Caco-2 (cell line): ENCODE measurements around the gene ZNF350. TPM values are rescaled to one million over a fixed set of nuclear protein-coding genes. Genes with fewer than 3 reads are reported as not detected.
A peak's percentile ranks its signal among the peaks of the same experiment; 100 is the strongest.
"Not testable (repeated sequence)": the region's sequence is repeated elsewhere in the genome, so short reads cannot be mapped to it uniquely, and the experiment has no call there.

ENCODE experiments used
- BruUV-seq: library from RNA; stranded (reverse); fragments of 400-500 nt; replicated peaks from 2 replicates; lab custom pipeline; 2021; lab: Mats Ljungman, UMichigan
- CTCF ChIA-PET: fragments of 300-600 bp; sonication (Branson Sonifier 250); formaldehyde crosslinking; loops from one replicate; lab custom pipeline; 2022; ENCODE audit warnings: antibody characterized with exemption; lab: Charles Lee
- POLR2A ChIA-PET: fragments of 300-600 bp; sonication (Branson Sonifier 250); formaldehyde crosslinking; loops from one replicate; lab custom pipeline; 2022; ENCODE audit warnings: antibody characterized with exemption; lab: Charles Lee
- DNase-seq, 2 experiments: peaks; one replicate each; pipeline versions ENCODE4 v3.0.0 to v3.0.0-alpha.2; 2020 to 2022
- H3K27me3 ChIP-seq: replicated peaks from 2 replicates; pipeline ENCODE4 v1.6.0; 2011; ENCODE audit warnings: low read length; ENCODE audit not compliant: control insufficient read depth, insufficient read depth
- H3K36me3 ChIP-seq: 2 replicates; pipeline ENCODE4 v1.5.1; 2011; ENCODE audit warnings: low read length; ENCODE audit not compliant: control insufficient read depth, insufficient read depth
- H3K4me1 ChIP-seq: fragments of 250-450 bp; sonication (Bioruptor Pico); 2 replicates; pipeline ENCODE4 v1.5.1; 2020; ENCODE audit warnings: mild to moderate bottlenecking
- H3K4me3 ChIP-seq: 2 replicates; pipeline ENCODE4 v1.5.1; 2011; ENCODE audit warnings: low read depth, mild to moderate bottlenecking, control low read depth, low read length
- H3K9me3 ChIP-seq: fragments of 250-450 bp; sonication (Bioruptor Pico); 2 replicates; pipeline ENCODE4 v1.5.1; 2020; ENCODE audit warnings: mild to moderate bottlenecking, moderate library complexity
- H3K27ac Mint-ChIP-seq: one replicate; pipeline ENCODE4 v1.8.0; 2022; ENCODE audit warnings: mixed read lengths; ENCODE audit not compliant: unreplicated experiment
- H3K27me3 Mint-ChIP-seq: one replicate; pipeline ENCODE4 v1.8.0; 2022; ENCODE audit warnings: mixed read lengths; ENCODE audit not compliant: insufficient read depth, unreplicated experiment
- H3K36me3 Mint-ChIP-seq: one replicate; pipeline ENCODE4 v1.8.0; 2022; ENCODE audit warnings: mild to moderate bottlenecking, mixed read lengths; ENCODE audit not compliant: insufficient read depth, unreplicated experiment
- H3K4me1 Mint-ChIP-seq: one replicate; pipeline ENCODE4 v1.8.0; 2022; ENCODE audit warnings: low read depth, mixed read lengths; ENCODE audit not compliant: unreplicated experiment
- H3K4me3 Mint-ChIP-seq: one replicate; pipeline ENCODE4 v1.8.0; 2022; ENCODE audit warnings: mild to moderate bottlenecking, moderate library complexity, mixed read lengths; ENCODE audit not compliant: unreplicated experiment
- H3K9me3 Mint-ChIP-seq: one replicate; pipeline ENCODE4 v1.8.0; 2022; ENCODE audit warnings: mixed read lengths; ENCODE audit not compliant: unreplicated experiment
- intact Hi-C: fragments of 100-400 bp; cut with micrococcal nuclease; formaldehyde crosslinking; loops from one replicate; pipeline ENCODE4 v1.10.0; 2022; ENCODE audit not compliant: unreplicated experiment
- total RNA-seq: library from RNA; stranded (reverse); gene quantifications from 2 replicates; pipeline ENCODE4 v1.2.3, GENCODE V29; 2022
- TF ChIP-seq, protein P1 (sequence below), 2 experiments: fragments of 200-600 bp in 1 of 2; IDR thresholded peaks; 1 replicate in 1 of 2; 2 replicates in 1 of 2; pipeline versions ENCODE4 v1.5.1 to v1.8.0; 2011 to 2022; ENCODE audit warnings: antibody characterized with exemption in 1 of 2, control low read depth in 1 of 2, inconsistent platforms in 1 of 2, low read depth in 1 of 2, low read length in 1 of 2, mild to moderate bottlenecking in 1 of 2, moderate library complexity in 1 of 2; ENCODE audit not compliant: insufficient read depth in 1 of 2, severe bottlenecking in 1 of 2, unreplicated experiment in 1 of 2

The ZNF350 gene
- total RNA-seq, 1 experiment from 2014 or later = 2.5 TPM

DNA sequence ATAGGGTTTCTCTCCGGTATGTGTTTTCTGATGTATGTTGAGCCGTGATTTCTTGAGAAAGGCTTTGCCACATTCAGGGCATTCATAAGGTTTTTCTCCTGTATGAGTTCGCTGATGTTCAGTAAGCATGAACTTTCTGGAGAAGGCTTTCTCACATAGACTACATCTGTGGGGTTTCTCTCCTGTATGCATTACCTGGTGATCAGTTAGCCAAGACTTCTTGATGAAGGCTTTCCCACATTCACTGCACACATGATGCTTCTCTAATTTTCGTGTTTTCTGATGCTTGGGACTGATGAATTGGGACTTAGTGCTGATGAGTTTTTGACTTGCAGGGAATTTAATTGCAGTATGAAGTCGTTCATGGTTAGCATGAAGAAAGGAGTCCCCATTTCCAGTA, 21.1 kb downstream of the ZNF350 start:
- POLR2A ChIA-PET = no interaction called here
- Histone ChIP-seq H3K36me3 (no peaks in the 10 kb centered on the region; the same call in 1 of the 2 replicates), H3K4me3 (no peak overlapping the region), H3K27me3 (no peaks in the 10 kb centered on the region), H3K9me3 (peaks cover 32% of the 10 kb centered on the region), H3K4me1 (peaks cover 8% of the 10 kb centered on the region)
- no TSS peak for BruUV-seq
- no peak for DNase-seq
- TF ChIP-seq, protein P1, sequence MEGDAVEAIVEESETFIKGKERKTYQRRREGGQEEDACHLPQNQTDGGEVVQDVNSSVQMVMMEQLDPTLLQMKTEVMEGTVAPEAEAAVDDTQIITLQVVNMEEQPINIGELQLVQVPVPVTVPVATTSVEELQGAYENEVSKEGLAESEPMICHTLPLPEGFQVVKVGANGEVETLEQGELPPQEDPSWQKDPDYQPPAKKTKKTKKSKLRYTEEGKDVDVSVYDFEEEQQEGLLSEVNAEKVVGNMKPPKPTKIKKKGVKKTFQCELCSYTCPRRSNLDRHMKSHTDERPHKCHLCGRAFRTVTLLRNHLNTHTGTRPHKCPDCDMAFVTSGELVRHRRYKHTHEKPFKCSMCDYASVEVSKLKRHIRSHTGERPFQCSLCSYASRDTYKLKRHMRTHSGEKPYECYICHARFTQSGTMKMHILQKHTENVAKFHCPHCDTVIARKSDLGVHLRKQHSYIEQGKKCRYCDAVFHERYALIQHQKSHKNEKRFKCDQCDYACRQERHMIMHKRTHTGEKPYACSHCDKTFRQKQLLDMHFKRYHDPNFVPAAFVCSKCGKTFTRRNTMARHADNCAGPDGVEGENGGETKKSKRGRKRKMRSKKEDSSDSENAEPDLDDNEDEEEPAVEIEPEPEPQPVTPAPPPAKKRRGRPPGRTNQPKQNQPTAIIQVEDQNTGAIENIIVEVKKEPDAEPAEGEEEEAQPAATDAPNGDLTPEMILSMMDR (IDR thresholded peaks at IDR 0.05; ENCODE audit: insufficient read depth in 1 of 2, low read depth in 1 of 2, low read length in 1 of 2, severe bottlenecking in 1 of 2, unreplicated experiment in 1 of 2) = no peak
- H3K27me3 Mint-ChIP-seq = no peaks in the 10 kb centered on the region
- H3K36me3 Mint-ChIP-seq = peaks cover 6% of the 10 kb centered on the region
- no peak overlapping the region for H3K27ac Mint-ChIP-seq
- peaks cover 7% of the 10 kb centered on the region for H3K4me1 Mint-ChIP-seq
- CTCF ChIA-PET = no interaction called here
- intact Hi-C loops = no loop called here
- H3K4me3 Mint-ChIP-seq = no peak overlapping the region
- peaks cover 66% of the 10 kb centered on the region for H3K9me3 Mint-ChIP-seq

DNA sequence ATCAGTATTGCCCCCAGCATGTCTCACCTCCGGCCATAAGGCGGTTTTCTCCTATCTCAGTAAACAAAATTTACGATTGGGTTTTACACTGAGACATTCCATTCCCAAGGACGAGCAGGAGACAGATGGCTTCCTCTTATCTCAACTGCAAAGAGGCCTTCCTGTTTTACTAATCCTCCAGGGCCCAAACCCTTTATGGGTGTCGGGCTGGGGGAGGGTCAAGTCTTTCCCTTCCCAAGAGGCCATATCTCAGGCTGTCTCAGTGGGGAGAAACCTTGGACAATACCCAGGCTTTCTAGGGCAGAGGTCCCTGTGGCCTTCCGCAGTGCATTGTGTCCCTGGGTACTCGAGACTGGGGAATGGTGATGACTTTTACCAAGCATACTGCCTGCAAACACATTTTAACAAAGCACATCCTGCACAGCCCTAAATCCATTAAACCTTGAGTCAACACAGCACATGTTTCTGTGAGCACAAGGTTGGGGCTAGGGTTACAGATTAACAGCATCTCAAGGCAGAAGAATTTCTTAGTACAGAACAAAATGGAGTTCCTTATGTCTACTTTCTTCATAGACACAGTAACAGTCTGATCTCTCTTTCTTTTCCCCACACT, 25.9 kb downstream of the ZNF350 start:
- BruUV-seq, H3K27me3 Mint-ChIP-seq, POLR2A ChIA-PET, H3K4me3 ChIP-seq, H3K4me3 Mint-ChIP-seq, H3K36me3 ChIP-seq, H3K4me1 ChIP-seq, H3K27me3 ChIP-seq, CTCF ChIA-PET, intact Hi-C loops, H3K36me3 Mint-ChIP-seq: not testable (repeated sequence)
- peaks cover 76% of the 10 kb centered on the region for H3K9me3 Mint-ChIP-seq
- DNase-seq = peak; percentile 59 to 66
- H3K9me3 ChIP-seq = peaks cover 48% of the 10 kb centered on the region
- peaks cover 15% of the 10 kb centered on the region for H3K4me1 Mint-ChIP-seq
- peak overlapping the region; percentile 33 for H3K27ac Mint-ChIP-seq

DNA sequence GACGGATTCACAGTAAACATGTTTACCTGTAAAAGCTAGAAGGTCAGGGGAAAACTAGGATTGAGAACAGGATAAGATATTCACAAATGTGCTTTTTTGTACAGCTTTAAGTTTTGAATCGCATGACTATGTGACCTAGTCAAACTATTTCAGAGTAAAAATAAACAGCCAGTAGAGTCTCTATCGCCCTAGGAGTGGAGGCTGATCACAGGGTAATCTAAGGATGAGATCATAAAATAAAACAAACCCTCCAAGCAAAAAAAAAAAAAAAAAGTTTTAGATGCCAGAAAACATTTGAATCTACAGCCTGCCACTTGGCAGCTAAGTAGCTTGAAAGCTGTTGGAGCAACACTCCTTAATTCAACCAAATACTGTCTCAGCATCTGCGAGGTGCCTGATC, 26.8 kb downstream of the ZNF350 start:
- Mint-ChIP-seq H3K27ac (peak overlapping the region; percentile 33), H3K4me1 (peaks cover 15% of the 10 kb centered on the region), H3K4me3 (no peak overlapping the region), H3K36me3 (no peaks in the 10 kb centered on the region), H3K27me3 (no peaks in the 10 kb centered on the region), H3K9me3 (peaks cover 72% of the 10 kb centered on the region)
- BruUV-seq = no TSS peak
- no peaks in the 10 kb centered on the region for H3K27me3 ChIP-seq
- DNase-seq = no peak
- H3K36me3 ChIP-seq = no peaks in the 10 kb centered on the region; the same call in 1 of the 2 replicates
- ChIA-PET POLR2A (no interaction called here), CTCF (interaction anchor here (0.6 kb wide), 1 partner anchor 49 kb away, joined by 3 read pairs; no protein-coding TSS in a partner anchor)
- no peak overlapping the region for H3K4me3 ChIP-seq
- TF ChIP-seq, protein P1 (IDR thresholded peaks at IDR 0.05; ENCODE audit: insufficient read depth in 1 of 2, low read depth in 1 of 2, low read length in 1 of 2, severe bottlenecking in 1 of 2, unreplicated experiment in 1 of 2) = no peak
- peaks cover 8% of the 10 kb centered on the region for H3K4me1 ChIP-seq
- intact Hi-C loops = no loop called here
- peaks cover 54% of the 10 kb centered on the region for H3K9me3 ChIP-seq

DNA sequence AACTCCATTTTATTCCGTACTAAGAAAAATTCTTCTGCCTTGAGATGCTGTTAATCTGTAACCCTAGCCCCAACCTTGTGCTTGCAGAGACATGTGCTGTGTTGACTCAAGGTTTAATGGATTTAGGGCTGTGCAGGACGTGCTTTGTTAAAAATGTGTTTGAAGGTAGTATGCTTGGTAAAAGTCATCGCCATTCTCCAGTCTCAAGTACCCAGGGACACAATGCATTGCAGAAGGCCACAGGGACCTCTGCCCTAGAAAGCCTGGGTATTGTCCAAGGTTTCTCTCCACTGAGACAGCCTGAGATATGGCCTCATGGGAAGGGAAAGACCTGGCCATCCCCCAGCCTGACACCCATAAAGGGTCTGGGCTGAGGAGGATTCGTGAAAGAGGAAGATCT, 28.8 kb downstream of the ZNF350 start:
- H3K27me3 Mint-ChIP-seq, H3K36me3 Mint-ChIP-seq, H3K36me3 ChIP-seq, H3K4me1 ChIP-seq, H3K27me3 ChIP-seq, H3K4me3 ChIP-seq, BruUV-seq, POLR2A ChIA-PET, CTCF ChIA-PET, H3K4me3 Mint-ChIP-seq, intact Hi-C loops: not testable (repeated sequence)
- Mint-ChIP-seq H3K4me1 (peaks cover 15% of the 10 kb centered on the region), H3K27ac (peak overlapping the region; percentile 45), H3K9me3 (peaks cover 65% of the 10 kb centered on the region)
- peaks cover 49% of the 10 kb centered on the region for H3K9me3 ChIP-seq
- peak in 1 of 2 experiments; percentile 39 for DNase-seq
